ENCODE results near the gene PTPRD.

- TF ChIP-seq POLR2AphosphoS5 (IDR thresholded peaks at IDR 0.05) = no peak
- no peak for TF ChIP-seq POLR2A (IDR thresholded peaks at IDR 0.05)
- TF ChIP-seq, protein P1, sequence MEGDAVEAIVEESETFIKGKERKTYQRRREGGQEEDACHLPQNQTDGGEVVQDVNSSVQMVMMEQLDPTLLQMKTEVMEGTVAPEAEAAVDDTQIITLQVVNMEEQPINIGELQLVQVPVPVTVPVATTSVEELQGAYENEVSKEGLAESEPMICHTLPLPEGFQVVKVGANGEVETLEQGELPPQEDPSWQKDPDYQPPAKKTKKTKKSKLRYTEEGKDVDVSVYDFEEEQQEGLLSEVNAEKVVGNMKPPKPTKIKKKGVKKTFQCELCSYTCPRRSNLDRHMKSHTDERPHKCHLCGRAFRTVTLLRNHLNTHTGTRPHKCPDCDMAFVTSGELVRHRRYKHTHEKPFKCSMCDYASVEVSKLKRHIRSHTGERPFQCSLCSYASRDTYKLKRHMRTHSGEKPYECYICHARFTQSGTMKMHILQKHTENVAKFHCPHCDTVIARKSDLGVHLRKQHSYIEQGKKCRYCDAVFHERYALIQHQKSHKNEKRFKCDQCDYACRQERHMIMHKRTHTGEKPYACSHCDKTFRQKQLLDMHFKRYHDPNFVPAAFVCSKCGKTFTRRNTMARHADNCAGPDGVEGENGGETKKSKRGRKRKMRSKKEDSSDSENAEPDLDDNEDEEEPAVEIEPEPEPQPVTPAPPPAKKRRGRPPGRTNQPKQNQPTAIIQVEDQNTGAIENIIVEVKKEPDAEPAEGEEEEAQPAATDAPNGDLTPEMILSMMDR (IDR thresholded peaks at IDR 0.05 in 8 of 11, conservative IDR thresholded peaks at IDR 0.05 in 3 of 11) = no peak
Measured at GRCh38 chr9:8823131-8823895, 1789.5 kb downstream of the PTPRD start.
